GM04504 (cell line): Measurements from ENCODE around the gene PRAMEF10.
"Not testable (repeated sequence)": the region's sequence is repeated elsewhere in the genome, so short reads cannot be mapped to it uniquely, and the experiment has no call there.

Experiments used
- DNase-seq: peaks from one replicate; pipeline ENCODE4 v3.0.0-alpha.2; 2012; ENCODE audit warnings: low read depth

The PRAMEF10 gene, protein sequence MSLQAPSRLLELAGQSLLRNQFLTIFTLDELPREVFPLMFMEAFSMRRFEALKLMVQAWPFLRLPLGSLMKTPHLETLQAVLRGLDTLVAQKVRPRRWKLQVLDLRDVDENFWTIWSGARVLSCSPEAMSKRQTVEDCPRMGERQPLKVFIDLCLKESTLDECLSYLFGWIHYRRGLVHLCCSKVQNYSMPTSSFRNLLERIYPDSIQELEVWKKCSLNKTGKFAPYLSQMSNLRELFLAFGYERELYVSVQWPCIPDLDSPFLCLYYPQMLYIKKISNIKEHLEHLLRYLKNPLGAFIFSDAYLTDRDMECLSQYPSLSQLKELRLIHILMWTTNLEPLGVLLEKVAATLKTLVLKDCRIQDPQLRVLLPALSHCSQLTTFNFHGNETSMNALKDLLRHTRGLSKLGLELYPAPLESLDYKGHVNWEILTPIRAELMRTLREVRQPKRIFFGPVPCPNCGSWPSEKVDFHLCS

GRCh38 chr1:12898170-12898569 is at the start of gene PRAMEF10:
Gene PRAMEF10 (minus strand): TSS chr1:12898270. CDS start chr1:12895847, 2,423 bp downstream.
- DNase-seq, result not testable (repeated sequence)

DNA sequence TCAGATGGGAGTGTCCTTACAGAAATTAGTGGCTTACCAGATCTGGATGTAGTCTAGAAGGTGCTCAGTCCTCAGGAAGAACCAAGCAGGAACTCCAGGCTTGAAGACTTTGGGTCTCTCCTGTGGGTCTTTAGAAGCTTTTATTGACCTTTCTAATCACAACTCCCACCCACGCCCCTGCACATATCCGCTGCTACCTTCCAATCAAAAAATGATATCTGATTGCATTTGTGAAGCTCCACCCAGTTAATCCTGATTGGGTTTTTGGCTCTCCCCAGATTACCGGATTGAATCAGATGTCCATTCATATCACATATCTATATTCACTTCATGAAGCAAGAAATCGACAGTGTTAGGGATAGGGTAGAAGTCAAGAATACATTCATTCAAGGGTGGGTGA is 49.4 kb upstream of the PRAMEF10 start, which contains the start of gene PRAMEF6:
TSS of gene PRAMEF6 (minus strand) at position 101 of the 400 bp plus-strand sequence. CDS start 5,062 bp downstream, outside the sequence.
- not testable (repeated sequence) for DNase-seq

DNA sequence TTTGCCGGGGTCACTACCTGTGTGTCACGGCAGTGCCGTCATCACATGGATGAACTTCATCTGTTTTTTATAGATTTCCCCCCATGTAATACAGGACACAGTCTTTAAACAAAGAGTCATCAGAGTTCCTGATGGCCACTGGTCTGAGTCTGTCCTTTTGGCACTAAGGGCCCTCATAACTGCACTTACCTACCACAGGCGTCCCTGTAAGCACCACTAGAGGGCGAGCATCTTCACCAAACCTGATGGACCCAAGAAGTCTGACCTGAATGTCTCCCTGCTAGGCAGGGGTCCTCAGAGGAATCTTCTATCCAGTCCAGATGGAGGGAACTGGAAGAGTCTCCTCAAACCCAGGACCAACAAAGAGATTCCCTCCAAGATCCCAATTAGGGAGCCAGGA is 26.3 kb upstream of the PRAMEF10 start:
- DNase-seq, result not testable (repeated sequence)

DNA sequence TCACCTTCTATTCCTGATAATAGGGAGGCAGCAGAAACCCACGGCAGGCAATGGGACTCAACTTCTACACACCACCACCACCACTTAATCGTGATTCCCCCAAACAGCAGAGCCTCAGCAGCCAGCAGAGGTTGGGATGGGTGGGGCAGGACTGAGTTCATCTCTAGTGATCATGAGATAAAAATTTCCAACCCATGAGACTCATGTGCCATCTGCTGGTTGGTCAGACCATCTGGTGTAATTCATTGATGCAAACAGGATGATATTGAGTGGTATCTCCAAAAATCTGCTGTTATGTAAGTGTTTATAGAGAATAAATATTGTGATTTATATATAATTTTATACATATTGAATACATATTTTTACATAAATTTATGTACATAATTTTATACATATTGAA is 23.7 kb upstream of the PRAMEF10 start:
- not testable (repeated sequence) for DNase-seq

DNA sequence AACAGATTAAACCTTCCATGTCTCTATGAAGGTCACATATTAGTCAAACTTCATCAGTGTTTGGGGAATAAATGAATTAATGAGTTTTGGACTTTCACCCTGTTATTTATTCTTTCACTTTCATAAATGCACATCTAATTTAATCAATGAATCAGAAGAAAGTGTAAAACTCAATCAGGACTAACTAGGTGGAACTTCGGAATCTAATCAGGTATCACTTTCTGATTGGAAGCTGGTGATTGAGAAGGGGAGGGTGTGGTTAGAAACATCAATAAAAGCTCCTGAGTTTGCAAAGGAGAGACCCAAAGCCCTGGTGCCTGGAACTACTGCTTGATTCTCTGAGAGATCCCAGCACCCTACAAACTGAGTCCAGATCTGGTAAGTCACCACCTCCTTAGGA is 18.2 kb upstream of the PRAMEF10 start, which contains the start of gene PRAMEF7:
TSS of gene PRAMEF7 (plus strand) at position 301 of the 400 bp plus-strand sequence. CDS start 1,083 bp downstream, outside the sequence.
- DNase-seq, result not testable (repeated sequence)

GRCh38 chr1:12903793-12904572 is 5.9 kb upstream of the PRAMEF10 start:
- DNase-seq, result not testable (repeated sequence)

DNA sequence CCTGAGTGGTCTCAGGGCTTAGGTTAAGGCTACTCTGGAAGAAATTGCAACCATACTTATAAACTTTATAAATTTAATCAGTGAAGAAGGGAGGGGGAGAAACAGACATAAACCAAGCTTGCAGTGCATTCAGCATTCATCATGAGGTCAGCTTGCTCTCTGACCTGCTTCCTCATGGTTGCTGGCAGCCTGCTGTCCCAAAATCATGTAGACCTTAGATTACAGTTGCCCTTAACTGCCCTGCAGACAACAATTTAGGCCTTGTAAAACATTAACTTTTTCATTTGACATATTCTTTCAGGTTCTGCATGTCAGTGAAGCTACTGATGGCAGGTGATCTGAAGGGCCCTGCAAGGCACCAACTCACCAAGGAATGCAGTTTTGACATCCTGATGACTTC is 1.1 kb upstream of the PRAMEF10 start:
- DNase-seq, result not testable (repeated sequence)

- DNase-seq, result not testable (repeated sequence)
Measured at GRCh38 chr1:12886101-12886500, 12.0 kb downstream of the PRAMEF10 start, which contains the start of gene PRAMEF4. Gene PRAMEF4 (minus strand): TSS chr1:12886201. CDS start chr1:12883394, 2,807 bp downstream.

- not testable (repeated sequence) for DNase-seq
Measured at GRCh38 chr1:12878453-12878852, 19.6 kb downstream of the PRAMEF10 start.

DNA sequence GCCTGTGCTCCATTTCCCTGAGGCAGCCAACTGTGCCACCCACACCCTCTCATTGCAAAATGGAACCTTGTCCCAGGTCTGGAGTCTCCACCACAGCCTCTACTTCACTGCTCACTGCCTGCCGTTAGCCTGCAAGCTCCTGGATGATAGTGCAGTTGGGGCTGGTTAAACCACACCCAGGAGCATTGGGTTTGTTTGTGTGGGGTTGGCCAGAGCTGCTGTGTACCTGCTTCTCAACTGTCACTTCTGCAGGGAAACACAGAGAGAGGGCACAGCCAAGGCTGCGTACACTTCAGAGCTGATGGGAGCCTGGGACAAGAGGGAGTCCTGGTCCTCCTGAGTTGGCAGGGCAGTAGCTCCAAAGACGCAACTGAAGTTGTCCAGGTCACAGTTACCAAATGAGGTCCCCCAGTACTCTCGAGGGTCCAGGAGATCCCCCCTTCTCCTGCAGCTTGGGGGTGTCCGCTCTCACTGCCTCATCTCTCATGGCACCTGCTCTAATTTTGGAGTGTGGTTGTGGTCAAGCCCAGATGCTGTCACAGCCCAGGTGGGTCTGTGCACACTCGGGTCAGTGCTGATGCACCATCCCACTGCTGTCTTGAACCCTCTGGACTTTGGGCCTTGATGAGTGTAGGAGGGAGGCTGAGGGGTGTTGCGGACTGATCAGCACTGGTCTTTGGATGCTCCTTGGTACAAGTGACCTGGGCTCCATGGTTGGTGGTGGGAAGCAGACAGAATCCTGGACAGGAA is 34.8 kb downstream of the PRAMEF10 start:
- DNase-seq, result not testable (repeated sequence)

- not testable (repeated sequence) for DNase-seq
Measured at GRCh38 chr1:12856786-12857185, 41.3 kb downstream of the PRAMEF10 start, which contains the start of gene PRAMEF2. Gene PRAMEF2 (plus strand): TSS chr1:12857086. CDS start chr1:12859010, 1,924 bp downstream.

DNA sequence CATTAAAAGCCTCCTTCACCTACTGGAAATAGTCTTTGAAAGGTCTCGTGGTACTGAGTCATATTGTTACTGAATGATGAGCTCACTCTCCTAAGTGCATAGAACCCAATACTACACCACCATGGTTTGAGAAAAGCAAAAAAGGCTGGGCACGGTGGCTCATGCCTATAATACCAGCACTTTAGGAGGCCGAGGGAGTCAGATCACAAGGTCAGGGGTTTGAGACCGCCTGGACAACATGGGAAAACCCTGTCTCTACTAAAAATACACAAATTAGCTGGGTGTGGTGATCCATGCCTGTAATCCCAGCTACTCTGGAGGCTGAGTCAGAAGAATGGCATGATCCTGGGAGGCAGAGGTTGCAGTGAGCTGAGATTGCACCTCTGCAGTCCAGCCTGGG is 46.3 kb downstream of the PRAMEF10 start:
- DNase-seq, result no peak

DNA sequence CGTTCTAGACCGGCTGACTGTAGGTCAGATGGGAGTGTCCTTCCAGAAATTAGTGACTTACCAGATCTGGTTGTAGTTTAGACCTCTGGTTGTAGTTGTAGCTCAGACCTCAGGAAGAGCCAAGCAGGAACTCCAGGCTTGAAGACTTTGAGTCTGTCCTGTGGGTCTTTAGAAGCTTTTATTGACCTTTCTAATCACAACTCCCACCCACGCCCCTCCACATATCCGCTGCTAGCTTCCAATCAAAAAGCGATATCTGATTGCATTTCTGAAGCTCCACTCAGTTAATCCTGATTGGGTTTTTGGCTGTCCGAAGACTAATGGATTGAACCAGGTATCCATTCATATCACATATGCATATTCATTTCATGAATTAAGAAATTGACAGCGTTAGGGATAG is 49.5 kb downstream of the PRAMEF10 start, which contains the start of gene HNRNPCL1:
TSS of gene HNRNPCL1 (minus strand) at position 101 of the 400 bp plus-strand sequence. CDS start 431 bp downstream, outside the sequence.
- not testable (repeated sequence) for DNase-seq
